Measurements from ENCODE around the gene REEP5. TPM values are rescaled to one million over a fixed set of nuclear protein-coding genes. Genes with fewer than 3 reads are reported as not detected.

Gene REEP5
- total and polyA plus RNA-seq, 2 of the 13 experiments (the other 11 are each of a cell fraction or from before 2014, with no cell fraction given), result 49.4 to 239 TPM

DNA sequence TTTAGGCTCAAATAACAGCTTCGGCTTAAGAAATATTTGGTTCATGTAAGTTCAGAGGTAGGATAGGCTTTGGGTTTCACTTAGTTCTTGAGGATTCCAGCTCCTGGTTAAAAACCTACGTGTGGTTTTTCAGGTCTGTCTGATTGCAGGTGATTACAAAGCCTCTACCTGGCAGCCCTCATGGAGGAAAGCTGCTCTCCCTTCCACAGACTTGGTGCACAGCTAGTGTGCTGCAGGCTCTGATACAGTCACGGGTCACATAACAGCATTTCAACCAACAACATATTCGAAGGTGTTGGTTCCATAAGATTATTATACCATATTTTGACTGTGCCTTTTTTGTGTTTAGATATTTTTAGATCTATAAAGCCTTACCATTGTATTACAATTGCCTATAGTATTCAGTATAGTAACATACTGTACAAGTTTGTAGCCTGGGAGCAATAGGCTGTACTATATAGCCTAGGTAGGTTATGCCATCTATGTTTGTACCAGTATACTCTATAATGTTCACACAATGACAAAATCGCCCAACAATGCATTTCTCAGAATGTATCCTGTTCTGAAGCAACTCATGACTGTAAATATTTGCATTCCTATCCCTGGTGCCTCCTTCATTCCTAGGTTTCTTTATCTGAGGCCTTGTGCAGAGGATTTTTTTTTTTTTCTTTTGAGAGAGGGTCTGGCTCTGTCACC, 46.5 kb upstream of the REEP5 start (continued):
- TF ChIP-seq, protein P1, sequence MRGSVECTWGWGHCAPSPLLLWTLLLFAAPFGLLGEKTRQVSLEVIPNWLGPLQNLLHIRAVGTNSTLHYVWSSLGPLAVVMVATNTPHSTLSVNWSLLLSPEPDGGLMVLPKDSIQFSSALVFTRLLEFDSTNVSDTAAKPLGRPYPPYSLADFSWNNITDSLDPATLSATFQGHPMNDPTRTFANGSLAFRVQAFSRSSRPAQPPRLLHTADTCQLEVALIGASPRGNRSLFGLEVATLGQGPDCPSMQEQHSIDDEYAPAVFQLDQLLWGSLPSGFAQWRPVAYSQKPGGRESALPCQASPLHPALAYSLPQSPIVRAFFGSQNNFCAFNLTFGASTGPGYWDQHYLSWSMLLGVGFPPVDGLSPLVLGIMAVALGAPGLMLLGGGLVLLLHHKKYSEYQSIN (CRISPR knock-in tag; IDR thresholded peaks at IDR 0.05; ENCODE audit: borderline replicate concordance), result no peak
- TF ChIP-seq RORA (CRISPR knock-in tag; IDR thresholded peaks at IDR 0.05), result no peak
- TF ChIP-seq, protein P2, sequence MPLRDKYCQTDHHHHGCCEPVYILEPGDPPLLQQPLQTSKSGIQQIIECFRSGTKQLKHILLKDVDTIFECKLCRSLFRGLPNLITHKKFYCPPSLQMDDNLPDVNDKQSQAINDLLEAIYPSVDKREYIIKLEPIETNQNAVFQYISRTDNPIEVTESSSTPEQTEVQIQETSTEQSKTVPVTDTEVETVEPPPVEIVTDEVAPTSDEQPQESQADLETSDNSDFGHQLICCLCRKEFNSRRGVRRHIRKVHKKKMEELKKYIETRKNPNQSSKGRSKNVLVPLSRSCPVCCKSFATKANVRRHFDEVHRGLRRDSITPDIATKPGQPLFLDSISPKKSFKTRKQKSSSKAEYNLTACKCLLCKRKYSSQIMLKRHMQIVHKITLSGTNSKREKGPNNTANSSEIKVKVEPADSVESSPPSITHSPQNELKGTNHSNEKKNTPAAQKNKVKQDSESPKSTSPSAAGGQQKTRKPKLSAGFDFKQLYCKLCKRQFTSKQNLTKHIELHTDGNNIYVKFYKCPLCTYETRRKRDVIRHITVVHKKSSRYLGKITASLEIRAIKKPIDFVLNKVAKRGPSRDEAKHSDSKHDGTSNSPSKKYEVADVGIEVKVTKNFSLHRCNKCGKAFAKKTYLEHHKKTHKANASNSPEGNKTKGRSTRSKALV (CRISPR knock-in tag; IDR thresholded peaks at IDR 0.05), result 0 out of 2 replicates have a peak, but pooled peaks have one; percentile 50
- no peak for TF ChIP-seq ZNF619 (CRISPR knock-in tag; IDR thresholded peaks at IDR 0.05)
- TF ChIP-seq ZNF337 (CRISPR knock-in tag; IDR thresholded peaks at IDR 0.05; ENCODE audit: borderline replicate concordance, low read depth), result no peak
- no peak for TF ChIP-seq HOXA7 (CRISPR knock-in tag; IDR thresholded peaks at IDR 0.05)
- TF ChIP-seq FOXA3 (CRISPR knock-in tag; IDR thresholded peaks at IDR 0.05), result peak; percentile 90
- TF ChIP-seq SP140L (CRISPR knock-in tag; IDR thresholded peaks at IDR 0.05; ENCODE audit: borderline replicate concordance), result no peak
- TF ChIP-seq ZNF7 (CRISPR knock-in tag; IDR thresholded peaks at IDR 0.05), result no peak
- TF ChIP-seq MXI1 (IDR thresholded peaks at IDR 0.05; ENCODE audit: borderline replicate concordance, low read depth, low read length), result no peak
- no peak for TF ChIP-seq RBM39 (IDR thresholded peaks at IDR 0.05; ENCODE audit: low read depth, low read length, poor library complexity, severe bottlenecking)
- TF ChIP-seq MLLT10 (CRISPR knock-in tag; IDR thresholded peaks at IDR 0.05), result no peak
- TF ChIP-seq CCAR2 (optimal IDR thresholded peaks at IDR 0.05; ENCODE audit: low read depth, low read length), result no peak
- 0 out of 2 replicates have a peak, but pooled peaks have one; percentile 52 for TF ChIP-seq KAT8 (CRISPR knock-in tag; IDR thresholded peaks at IDR 0.05)
- TF ChIP-seq JUNB (CRISPR knock-in tag; IDR thresholded peaks at IDR 0.05; ENCODE audit: borderline replicate concordance), result peak; percentile 19; the same call in 1 of the 2 replicates
- TF ChIP-seq AGO2 (optimal IDR thresholded peaks at IDR 0.05; ENCODE audit: low read depth, low read length), result no peak
- TF ChIP-seq, protein P3, sequence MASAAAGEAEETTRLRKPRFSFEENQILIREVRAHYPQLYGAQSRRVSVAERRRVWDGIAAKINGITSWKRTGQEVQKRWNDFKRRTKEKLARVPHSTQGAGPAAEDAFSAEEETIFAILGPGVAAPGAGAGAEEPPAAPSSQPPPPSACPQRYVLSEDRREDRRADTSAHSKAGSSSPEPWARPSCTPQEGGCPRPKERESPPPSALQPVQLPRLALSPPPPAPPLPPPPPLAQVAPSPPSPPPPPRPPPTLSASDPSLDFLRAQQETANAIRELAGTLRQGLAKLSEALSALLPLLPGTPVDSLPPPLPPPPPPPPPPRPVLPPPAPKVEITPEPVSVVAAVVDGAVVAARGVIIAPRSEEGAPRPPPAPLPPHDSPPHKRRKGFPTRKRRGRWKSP (CRISPR knock-in tag; IDR thresholded peaks at IDR 0.05), result no peak
- TF ChIP-seq SKI (IDR thresholded peaks at IDR 0.05; ENCODE audit: partially characterized antibody), result no peak
- TF ChIP-seq ELF3 (CRISPR knock-in tag; IDR thresholded peaks at IDR 0.05), result peak; percentile 62; the same call in 1 of the 2 replicates
- TF ChIP-seq, protein P4, sequence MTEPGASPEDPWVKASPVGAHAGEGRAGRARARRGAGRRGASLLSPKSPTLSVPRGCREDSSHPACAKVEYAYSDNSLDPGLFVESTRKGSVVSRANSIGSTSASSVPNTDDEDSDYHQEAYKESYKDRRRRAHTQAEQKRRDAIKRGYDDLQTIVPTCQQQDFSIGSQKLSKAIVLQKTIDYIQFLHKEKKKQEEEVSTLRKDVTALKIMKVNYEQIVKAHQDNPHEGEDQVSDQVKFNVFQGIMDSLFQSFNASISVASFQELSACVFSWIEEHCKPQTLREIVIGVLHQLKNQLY (CRISPR knock-in tag; IDR thresholded peaks at IDR 0.05), result 0 out of 2 replicates have a peak, but pooled peaks have one; percentile 30
- TF ChIP-seq BCL6 (CRISPR knock-in tag; IDR thresholded peaks at IDR 0.05), result peak; percentile 88
- no peak for TF ChIP-seq EED (CRISPR knock-in tag; IDR thresholded peaks at IDR 0.05)
- TF ChIP-seq, protein P5, sequence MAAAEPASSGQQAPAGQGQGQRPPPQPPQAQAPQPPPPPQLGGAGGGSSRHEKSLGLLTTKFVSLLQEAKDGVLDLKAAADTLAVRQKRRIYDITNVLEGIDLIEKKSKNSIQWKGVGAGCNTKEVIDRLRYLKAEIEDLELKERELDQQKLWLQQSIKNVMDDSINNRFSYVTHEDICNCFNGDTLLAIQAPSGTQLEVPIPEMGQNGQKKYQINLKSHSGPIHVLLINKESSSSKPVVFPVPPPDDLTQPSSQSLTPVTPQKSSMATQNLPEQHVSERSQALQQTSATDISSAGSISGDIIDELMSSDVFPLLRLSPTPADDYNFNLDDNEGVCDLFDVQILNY (CRISPR knock-in tag; conservative IDR thresholded peaks at IDR 0.05), result no peak
- no peak for TF ChIP-seq HNRNPLL (IDR thresholded peaks at IDR 0.05; ENCODE audit: low read depth, low read length, poor library complexity, severe bottlenecking)
- no peak for TF ChIP-seq TAF15 (IDR thresholded peaks at IDR 0.05; ENCODE audit: low read depth, low read length, poor library complexity, severe bottlenecking)
- TF ChIP-seq DNMT1 (CRISPR knock-in tag; IDR thresholded peaks at IDR 0.05), result no peak
